ENCODE results near the gene GASK1A. TPM values are rescaled to one million over a fixed set of nuclear protein-coding genes. Genes with fewer than 3 reads are reported as not detected.

GASK1A gene
- total and polyA plus RNA-seq, 2 experiments from 2014 or later, result 2.6 to 11.1 TPM

DNA sequence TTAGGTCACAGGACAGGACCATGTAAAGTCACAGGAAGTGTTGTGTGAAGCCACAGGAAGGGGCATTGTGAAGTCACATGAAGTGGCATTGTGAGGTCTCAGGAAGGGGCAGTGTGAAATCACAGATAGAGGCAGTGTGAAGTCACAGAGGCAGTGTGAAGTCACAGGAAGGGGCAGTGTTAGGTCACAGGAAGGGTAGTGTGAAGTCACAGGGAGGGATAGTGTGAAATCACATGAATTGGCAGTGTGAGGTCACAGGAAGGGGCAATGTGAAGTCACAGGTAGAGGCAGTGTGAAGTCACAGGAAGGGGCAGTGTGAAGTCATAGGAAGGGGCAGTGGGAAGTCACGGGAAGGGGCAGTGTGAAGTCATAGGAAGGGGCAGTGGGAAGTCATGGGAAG, 37.9 kb downstream of the GASK1A start:
- Mint-ChIP-seq H3K27me3 (ENCODE audit: insufficient read depth, low read depth, poor library complexity) (no peaks in the 10 kb centered on the region), H3K4me1 (no peaks in the 10 kb centered on the region)

DNA sequence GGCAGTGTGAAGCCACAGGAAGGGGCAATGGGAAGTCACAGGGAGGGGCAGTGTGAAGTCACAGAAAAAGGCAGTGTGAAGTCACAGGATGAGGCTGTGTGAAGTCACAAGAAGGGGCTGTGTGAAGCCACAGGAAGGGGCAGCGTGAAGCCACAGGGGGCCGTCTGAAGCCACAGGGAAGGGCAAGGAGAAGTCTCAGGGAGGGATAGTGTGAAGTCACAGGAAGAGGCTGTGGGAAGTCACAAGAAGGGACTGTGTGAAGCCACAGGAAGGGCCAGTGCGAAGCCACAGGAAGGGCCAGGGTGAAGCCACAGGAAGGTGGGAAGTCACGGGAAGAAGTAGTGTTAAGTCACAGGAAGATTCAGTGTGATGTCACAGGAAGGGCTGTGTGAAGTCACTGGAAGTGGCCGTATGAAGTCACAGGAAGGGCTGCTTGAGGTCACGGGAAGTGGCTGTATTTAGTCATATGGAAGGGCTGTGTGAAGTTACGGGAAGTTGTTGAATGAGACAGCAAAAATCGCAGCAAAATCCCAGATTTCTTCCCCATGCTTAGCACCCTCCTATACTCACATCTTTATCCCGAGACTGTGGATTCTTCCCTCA, 38.6 kb downstream of the GASK1A start:
- no peaks in the 10 kb centered on the region for H3K4me1 Mint-ChIP-seq
- Histone ChIP-seq H4K20me1 (replicated peaks; ENCODE audit: insufficient read depth) (no peaks in the 10 kb centered on the region), H3K27ac (ENCODE audit: low read depth) (no peak overlapping the region), H3F3A (replicated peaks; ENCODE audit: low read depth) (no peaks in the 10 kb centered on the region), H3K4me1 (ENCODE audit: insufficient read depth) (no peaks in the 10 kb centered on the region), H3K4me3 (no peak overlapping the region), H3K9me2 (ENCODE audit: insufficient read depth) (no peaks in the 10 kb centered on the region), H2AFZ (no peak overlapping the region), H3K4me2 (no peak overlapping the region), H3K27me3 (ENCODE audit: insufficient read depth) (no peaks in the 10 kb centered on the region), H3K79me2 (replicated peaks; ENCODE audit: insufficient read depth) (no peaks in the 10 kb centered on the region), H3K36me3 (ENCODE audit: insufficient read depth) (no peaks in the 10 kb centered on the region)
- DNase-seq (ENCODE audit: low spot score) (no peak), ATAC-seq (no peak)
- no peaks in the 10 kb centered on the region for H3K36me3 Mint-ChIP-seq (ENCODE audit: low read depth)
- no peaks in the 10 kb centered on the region for H3K27me3 Mint-ChIP-seq (ENCODE audit: insufficient read depth, low read depth, poor library complexity)
- H3K27ac Mint-ChIP-seq, result no peak overlapping the region
- TF ChIP-seq POLR2AphosphoS5 (IDR thresholded peaks at IDR 0.05; ENCODE audit: low read depth), result no peak
- no peak for TF ChIP-seq JUNB (IDR thresholded peaks at IDR 0.05; ENCODE audit: unreplicated experiment)
- TF ChIP-seq ZNF114 (CRISPR knock-in tag; IDR thresholded peaks at IDR 0.05), result no peak
- TF ChIP-seq CREB1 (CRISPR knock-in tag; IDR thresholded peaks at IDR 0.05; ENCODE audit: low read depth), result peak; percentile 48
- peaks cover 9% of the 10 kb centered on the region for H3K9me3 Mint-ChIP-seq
- no peak overlapping the region for H3K4me3 Mint-ChIP-seq

More for the DNA sequence above, 37.9 kb downstream of the GASK1A start:
- ATAC-seq, result no peak
- H3F3A ChIP-seq (replicated peaks; ENCODE audit: low read depth), result no peaks in the 10 kb centered on the region
- H3K4me3 ChIP-seq, result no peak overlapping the region
- H3K9me3 Mint-ChIP-seq, result peaks cover 6% of the 10 kb centered on the region
- H3K4me3 Mint-ChIP-seq, result no peak overlapping the region
- no peaks in the 10 kb centered on the region for H3K9me2 ChIP-seq (ENCODE audit: insufficient read depth)
- no peaks in the 10 kb centered on the region for H3K36me3 Mint-ChIP-seq (ENCODE audit: low read depth)
- H4K20me1 ChIP-seq (replicated peaks; ENCODE audit: insufficient read depth), result no peaks in the 10 kb centered on the region
- H3K27ac Mint-ChIP-seq, result no peak overlapping the region
- no peaks in the 10 kb centered on the region for H3K27me3 ChIP-seq (ENCODE audit: insufficient read depth)
- H3K36me3 ChIP-seq (ENCODE audit: insufficient read depth), result no peaks in the 10 kb centered on the region
- H3K79me2 ChIP-seq (replicated peaks; ENCODE audit: insufficient read depth), result no peaks in the 10 kb centered on the region
- TF ChIP-seq CREB1 (CRISPR knock-in tag; IDR thresholded peaks at IDR 0.05; ENCODE audit: low read depth), result 0 out of 2 replicates have a peak, but pooled peaks have one; percentile 41
- TF ChIP-seq, protein P1, sequence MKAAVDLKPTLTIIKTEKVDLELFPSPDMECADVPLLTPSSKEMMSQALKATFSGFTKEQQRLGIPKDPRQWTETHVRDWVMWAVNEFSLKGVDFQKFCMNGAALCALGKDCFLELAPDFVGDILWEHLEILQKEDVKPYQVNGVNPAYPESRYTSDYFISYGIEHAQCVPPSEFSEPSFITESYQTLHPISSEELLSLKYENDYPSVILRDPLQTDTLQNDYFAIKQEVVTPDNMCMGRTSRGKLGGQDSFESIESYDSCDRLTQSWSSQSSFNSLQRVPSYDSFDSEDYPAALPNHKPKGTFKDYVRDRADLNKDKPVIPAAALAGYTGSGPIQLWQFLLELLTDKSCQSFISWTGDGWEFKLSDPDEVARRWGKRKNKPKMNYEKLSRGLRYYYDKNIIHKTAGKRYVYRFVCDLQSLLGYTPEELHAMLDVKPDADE (IDR thresholded peaks at IDR 0.05), result no peak
- H3K4me2 ChIP-seq, result no peak overlapping the region
- no peak overlapping the region for H2AFZ ChIP-seq
- H3K4me1 ChIP-seq (ENCODE audit: insufficient read depth), result no peaks in the 10 kb centered on the region
- DNase-seq (ENCODE audit: low spot score), result no peak
- H3K27ac ChIP-seq (ENCODE audit: low read depth), result no peak overlapping the region

DNA sequence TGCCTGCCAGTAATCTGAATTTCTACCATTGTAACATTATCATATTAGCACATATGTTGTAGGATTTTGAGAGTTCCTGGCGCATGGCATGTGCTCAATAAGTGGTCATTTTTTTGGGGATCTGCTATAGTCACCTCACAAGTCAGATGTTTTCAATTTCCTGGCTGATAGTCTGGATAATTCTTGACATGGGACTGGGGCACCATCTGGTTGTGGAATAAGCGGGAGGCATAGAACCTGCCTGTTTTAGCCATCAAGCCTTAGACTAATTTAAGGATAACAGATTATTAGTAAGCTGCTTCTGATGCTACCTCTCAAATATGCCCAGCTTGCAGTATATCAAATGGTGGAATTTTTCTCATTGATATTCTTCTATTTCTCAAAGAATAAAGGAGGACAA, 39.1 kb downstream of the GASK1A start:
- no peak overlapping the region for H3K4me3 ChIP-seq
- ATAC-seq (no peak), DNase-seq (ENCODE audit: low spot score) (no peak)
- no peaks in the 10 kb centered on the region for H3K27me3 ChIP-seq (ENCODE audit: insufficient read depth)
- H3F3A ChIP-seq (replicated peaks; ENCODE audit: low read depth), result no peaks in the 10 kb centered on the region
- Mint-ChIP-seq H3K9me3 (peaks cover 9% of the 10 kb centered on the region), H3K27me3 (ENCODE audit: insufficient read depth, low read depth, poor library complexity) (no peaks in the 10 kb centered on the region), H3K4me1 (peaks cover 4% of the 10 kb centered on the region; the same call in 2 of the 3 replicates), H3K27ac (no peak overlapping the region), H3K4me3 (no peak overlapping the region), H3K36me3 (ENCODE audit: low read depth) (no peaks in the 10 kb centered on the region)
- H2AFZ ChIP-seq, result no peak overlapping the region
- no peak overlapping the region for H3K27ac ChIP-seq (ENCODE audit: low read depth)
- H3K4me2 ChIP-seq, result no peak overlapping the region
- no peaks in the 10 kb centered on the region for H3K4me1 ChIP-seq (ENCODE audit: insufficient read depth)
- no peaks in the 10 kb centered on the region for H4K20me1 ChIP-seq (replicated peaks; ENCODE audit: insufficient read depth)
- no peaks in the 10 kb centered on the region for H3K36me3 ChIP-seq (ENCODE audit: insufficient read depth)
- TF ChIP-seq, protein P2, sequence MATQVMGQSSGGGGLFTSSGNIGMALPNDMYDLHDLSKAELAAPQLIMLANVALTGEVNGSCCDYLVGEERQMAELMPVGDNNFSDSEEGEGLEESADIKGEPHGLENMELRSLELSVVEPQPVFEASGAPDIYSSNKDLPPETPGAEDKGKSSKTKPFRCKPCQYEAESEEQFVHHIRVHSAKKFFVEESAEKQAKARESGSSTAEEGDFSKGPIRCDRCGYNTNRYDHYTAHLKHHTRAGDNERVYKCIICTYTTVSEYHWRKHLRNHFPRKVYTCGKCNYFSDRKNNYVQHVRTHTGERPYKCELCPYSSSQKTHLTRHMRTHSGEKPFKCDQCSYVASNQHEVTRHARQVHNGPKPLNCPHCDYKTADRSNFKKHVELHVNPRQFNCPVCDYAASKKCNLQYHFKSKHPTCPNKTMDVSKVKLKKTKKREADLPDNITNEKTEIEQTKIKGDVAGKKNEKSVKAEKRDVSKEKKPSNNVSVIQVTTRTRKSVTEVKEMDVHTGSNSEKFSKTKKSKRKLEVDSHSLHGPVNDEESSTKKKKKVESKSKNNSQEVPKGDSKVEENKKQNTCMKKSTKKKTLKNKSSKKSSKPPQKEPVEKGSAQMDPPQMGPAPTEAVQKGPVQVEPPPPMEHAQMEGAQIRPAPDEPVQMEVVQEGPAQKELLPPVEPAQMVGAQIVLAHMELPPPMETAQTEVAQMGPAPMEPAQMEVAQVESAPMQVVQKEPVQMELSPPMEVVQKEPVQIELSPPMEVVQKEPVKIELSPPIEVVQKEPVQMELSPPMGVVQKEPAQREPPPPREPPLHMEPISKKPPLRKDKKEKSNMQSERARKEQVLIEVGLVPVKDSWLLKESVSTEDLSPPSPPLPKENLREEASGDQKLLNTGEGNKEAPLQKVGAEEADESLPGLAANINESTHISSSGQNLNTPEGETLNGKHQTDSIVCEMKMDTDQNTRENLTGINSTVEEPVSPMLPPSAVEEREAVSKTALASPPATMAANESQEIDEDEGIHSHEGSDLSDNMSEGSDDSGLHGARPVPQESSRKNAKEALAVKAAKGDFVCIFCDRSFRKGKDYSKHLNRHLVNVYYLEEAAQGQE (IDR thresholded peaks at IDR 0.05; ENCODE audit: unreplicated experiment), result no peak
- TF ChIP-seq NANOG (IDR thresholded peaks at IDR 0.05; ENCODE audit: borderline replicate concordance) (no peak), STAT1 (IDR thresholded peaks at IDR 0.05; ENCODE audit: unreplicated experiment) (no peak), JUNB (IDR thresholded peaks at IDR 0.05; ENCODE audit: unreplicated experiment) (no peak), CREB1 (CRISPR knock-in tag; IDR thresholded peaks at IDR 0.05; ENCODE audit: low read depth) (no peak), EZH2phosphoT487 (IDR thresholded peaks at IDR 0.05; ENCODE audit: unreplicated experiment) (no peak)
- no peaks in the 10 kb centered on the region for H3K9me2 ChIP-seq (ENCODE audit: insufficient read depth)
- no peaks in the 10 kb centered on the region for H3K79me2 ChIP-seq (replicated peaks; ENCODE audit: insufficient read depth)

All from GM23338 (cell line).